AG04450 (cell line): Measurements from ENCODE around the gene KCNH3. TPM values are rescaled to one million over a fixed set of nuclear protein-coding genes. Genes with fewer than 3 reads are reported as not detected.

Experiments
- polyA plus RNA-seq: library from polyadenylated mRNA; depleted of rRNA; stranded (reverse); fragments of >200 nt; gene quantifications from 2 replicates; pipeline ENCODE4 v1.2.3, GENCODE V29; 2011; rRNA removed
- small RNA-seq: library from RNA; depleted of rRNA; stranded (forward); fragments of <200 nt; gene quantifications from one replicate; pipeline ENCODE3, GENCODE V24; 2012; ENCODE audit warnings: low read depth; ENCODE audit not compliant: insufficient read length

The KCNH3 gene
- polyA plus RNA-seq, 1 experiment = 0.01 TPM

Small RNA genes lying within 50 kb of the gene (small RNA-seq; reads per million reads assigned to genes)
- gene POLR2KP1 = not detected
- not detected for gene RNU6-834P

Other genes with a start within 250 kb of the KCNH3 start
- gene PRPH, start 243.9 kb upstream of the KCNH3 start, polyA plus RNA-seq = not detected in 2 replicates
- gene TROAP, start 215.8 kb upstream of the KCNH3 start, polyA plus RNA-seq = 7.6 and 10.3 TPM in 2 replicates
- 0.06 TPM in 1 of 2 replicates, not detected in the other for gene C1QL4, start 201.8 kb upstream of the KCNH3 start, polyA plus RNA-seq
- 11.3 and 12.2 TPM in 2 replicates for gene DNAJC22, start 192.1 kb upstream of the KCNH3 start, polyA plus RNA-seq
- gene SPATS2, start 171.6 kb upstream of the KCNH3 start, polyA plus RNA-seq = 78.2 and 100 TPM in 2 replicates
- gene MCRS1, start 29.1 kb downstream of the KCNH3 start, polyA plus RNA-seq = 47.0 and 54.2 TPM in 2 replicates
- 0.05 and 0.07 TPM in 2 replicates for gene FAM186B, start 66.6 kb downstream of the KCNH3 start, polyA plus RNA-seq
- gene PRPF40B, start 84.5 kb downstream of the KCNH3 start, polyA plus RNA-seq = 9.0 and 10.9 TPM in 2 replicates
- 15.8 and 16.1 TPM in 2 replicates for gene FMNL3, start 168.4 kb downstream of the KCNH3 start, polyA plus RNA-seq
- gene TMBIM6, start 202.5 kb downstream of the KCNH3 start, polyA plus RNA-seq = 711 and 906 TPM in 2 replicates